HCT116 (cell line): ENCODE data around the gene DNASE2B.

Source experiments
- CBX3 ChIP-seq: IDR thresholded peaks from 2 replicates; pipeline ENCODE4 v1.6.1; 2012; ENCODE audit warnings: low read depth
- CTCF ChIP-seq, 3 experiments: fragments of 200-600 bp in 1 of 3; sonication (generic) in 1 of 3; IDR thresholded peaks in 2 of 3; conservative IDR thresholded peaks in 1 of 3; 2 replicates each; pipeline ENCODE4 v1.5.1; 2012 to 2017; ENCODE audit warnings: low read depth in 2 of 3, low read length in 2 of 3, antibody characterized with exemption in 1 of 3, borderline replicate concordance in 1 of 3, control low read depth in 1 of 3, mild to moderate bottlenecking in 1 of 3, mixed read lengths in 1 of 3, mixed run types in 1 of 3, moderate library complexity in 1 of 3; ENCODE audit not compliant: insufficient read depth in 1 of 3
- JUND ChIP-seq: IDR thresholded peaks from 2 replicates; pipeline ENCODE4 v1.6.1; 2012
- POLR2A ChIP-seq: IDR thresholded peaks from 2 replicates; pipeline ENCODE4 v1.7.0; 2011; ENCODE audit warnings: borderline replicate concordance; ENCODE audit not compliant: insufficient read depth, insufficient read length; ENCODE audit errors: extremely low read depth

GRCh38 chr1:84368441-84368840 lies 29.8 kb upstream of the DNASE2B start:
- no peak for TF ChIP-seq POLR2A
- TF ChIP-seq CTCF (IDR thresholded peaks at IDR 0.05 in 2 of 3, conservative IDR thresholded peaks at IDR 0.05 in 1 of 3; ENCODE audit: borderline replicate concordance in 1 of 3, insufficient read depth in 1 of 3, low read depth in 2 of 3, low read length in 2 of 3): no peak
- TF ChIP-seq CBX3: no peak
- no peak for TF ChIP-seq JUND
